Spleen (tissue), 11 donors: ENCODE measurements around the gene GNPTG. TPM values are rescaled to one million over a fixed set of nuclear protein-coding genes. Genes with fewer than 3 reads are reported as not detected.
A peak's percentile ranks its signal among the peaks of the same experiment; 100 is the strongest.

Experiments
- DNase-seq: peaks from one replicate; pipeline ENCODE4 v3.0.0-alpha.2; 2020
- H3K27ac ChIP-seq, 8 donors: fragments of 200-600 bp; sonication (generic) in 7 of 8; 1 replicate in 4 of 8; 2 replicates in 4 of 8; pipeline versions ENCODE4 v1.5.0 to v1.8.0; 2016 to 2021; ENCODE audit warnings: inconsistent platforms in 4 of 8, mild to moderate bottlenecking in 4 of 8, moderate library complexity in 1 of 8
- H3K27me3 ChIP-seq, 7 donors: fragments of 200-600 bp; sonication (generic) in 6 of 7; replicated peaks in 1 of 7; 1 replicate in 4 of 7; 2 replicates in 3 of 7; pipeline versions ENCODE4 v1.5.0 to v1.8.0; 2016 to 2021; ENCODE audit warnings: inconsistent platforms in 3 of 7, mild to moderate bottlenecking in 1 of 7
- H3K36me3 ChIP-seq, 6 donors: fragments of 200-600 bp; sonication (generic) in 5 of 6; 1 replicate in 4 of 6; 2 replicates in 2 of 6; pipeline versions ENCODE4 v1.5.0 to v1.8.0; 2016 to 2021; ENCODE audit warnings: inconsistent platforms in 2 of 6
- H3K4me1 ChIP-seq, 6 donors: fragments of 200-600 bp; sonication (generic) in 5 of 6; 1 replicate in 3 of 6; 2 replicates in 3 of 6; pipeline versions ENCODE4 v1.5.0 to v1.8.0; 2016 to 2021; ENCODE audit warnings: inconsistent platforms in 3 of 6
- H3K4me3 ChIP-seq, 8 donors: fragments of 200-600 bp; sonication (generic) in 7 of 8; 1 replicate in 4 of 8; 2 replicates in 4 of 8; pipeline versions ENCODE4 v1.5.0 to v1.8.0; 2016 to 2021; ENCODE audit warnings: inconsistent platforms in 4 of 8, mild to moderate bottlenecking in 4 of 8, moderate library complexity in 2 of 8
- H3K9me3 ChIP-seq, 8 donors: fragments of 200-600 bp; sonication (generic) in 7 of 8; 1 replicate in 4 of 8; 2 replicates in 4 of 8; pipeline versions ENCODE4 v1.5.0 to v1.8.0; 2016 to 2021; ENCODE audit warnings: inconsistent platforms in 4 of 8
- POLR2A ChIP-seq, 3 donors: fragments of 450-650 bp; IDR thresholded peaks; one replicate each; pipeline ENCODE4 v1.5.1; 2017; ENCODE audit warnings: antibody characterized with exemption in 3 of 3, mild to moderate bottlenecking in 1 of 3
- POLR2AphosphoS5 ChIP-seq, 3 donors: sonication (generic); formaldehyde crosslinking; IDR thresholded peaks; one replicate each; pipeline ENCODE4 v1.5.1; 2017; ENCODE audit warnings: antibody characterized with exemption in 3 of 3
- WGBS, 5 donors: extraction: QIAGEN DNeasy Blood & Tissue Kit in 3 of 5; methylation state at CpG; one replicate each; pipeline versions ENCODE4 v1.1.5 to v1.1.7; 2013 to 2018; 5-methylcytosine and 5-hydroxymethylcytosine counted together
- intact Hi-C: fragments of 100-400 bp; cut with DNase I; formaldehyde crosslinking; loops from one replicate; pipeline ENCODE4 v1.15.0; 2023; ENCODE audit warnings: low total_unique reads
- polyA plus RNA-seq, 3 donors: library from polyadenylated mRNA; stranded (reverse); fragments of 200-250 nt; gene quantifications; one replicate each; pipeline ENCODE4 v1.2.1, GENCODE V29; 2013
- total RNA-seq, 7 donors: library from RNA; depleted of rRNA in 3 of 7; stranded (reverse); fragments of >200 nt in 3 of 7; fragmentation: NEBNext Ultra II Directional in 4 of 7; extraction: Animal tissue kit (Norgen Biotek cat#: 25700) in 4 of 7; gene quantifications; one replicate each; pipeline versions ENCODE4 v1.1.0 to v1.2.1, GENCODE V29; 2016 to 2021
- TF ChIP-seq, protein P1 (sequence below), 11 experiments: fragments of 200-600 bp in 7 of 11; fragments of 450-650 bp in 4 of 11; sonication (generic) in 4 of 11; IDR thresholded peaks in 8 of 11; conservative IDR thresholded peaks in 3 of 11; 1 replicate in 7 of 11; 2 replicates in 4 of 11; pipeline versions ENCODE4 v1.4.0 to v1.8.0; 2016 to 2021; ENCODE audit warnings: antibody characterized with exemption in 11 of 11, inconsistent platforms in 4 of 11, mild to moderate bottlenecking in 1 of 11
- donor health status: healthy with polysubstance abuse.
- donor health status: DM: no; HTN: no; CAD: no; lungs with moderate emphysema.
- donor health status: DM: no; HTN: no; CAD: no.
- donor health status: Bipolar disorder and iron deficiency.
- donor health status: healthy.
- donor health status: DM: no; HTN: no; CAD: no.
- donor health status: DM: yes; HTN: yes; CAD: no.

The GNPTG gene
- total and polyA plus RNA-seq, 10 donors = 55.6 to 80.6 (median 65.4) TPM

DNA sequence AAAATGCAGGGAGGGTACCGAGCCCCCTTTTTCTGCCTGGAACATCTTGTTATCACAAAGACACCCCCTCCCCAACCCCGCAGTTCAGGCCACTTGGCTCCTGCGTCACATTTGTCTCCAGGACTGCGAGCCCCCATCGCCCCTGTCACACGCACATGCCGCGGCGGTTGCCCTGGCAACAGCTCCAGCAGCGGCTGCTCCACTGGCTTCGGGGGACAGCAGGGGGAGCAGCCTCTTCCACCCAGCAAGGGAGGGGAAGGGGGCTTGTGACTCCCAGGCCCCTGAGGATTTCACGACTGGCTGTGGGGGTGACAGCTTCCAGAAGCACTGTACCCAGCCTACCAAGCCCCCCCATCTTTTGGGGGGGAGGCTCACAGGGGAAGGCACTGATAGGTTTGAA lies 15.7 kb upstream of the GNPTG start:
- Histone ChIP-seq H3K27me3 (peaks cover 13 to 76% (median 47%) of the 10 kb centered on the region in 7 donors), H3K4me1 (peaks cover 27 to 64% (median 51%) of the 10 kb centered on the region in 6 donors), H3K36me3 (no peaks in the 10 kb centered on the region), H3K27ac (no peak overlapping the region), H3K4me3 (no peak overlapping the region), H3K9me3 (no peaks in the 10 kb centered on the region)
- no peak for TF ChIP-seq POLR2A (IDR thresholded peaks at IDR 0.05)
- TF ChIP-seq, protein P1, sequence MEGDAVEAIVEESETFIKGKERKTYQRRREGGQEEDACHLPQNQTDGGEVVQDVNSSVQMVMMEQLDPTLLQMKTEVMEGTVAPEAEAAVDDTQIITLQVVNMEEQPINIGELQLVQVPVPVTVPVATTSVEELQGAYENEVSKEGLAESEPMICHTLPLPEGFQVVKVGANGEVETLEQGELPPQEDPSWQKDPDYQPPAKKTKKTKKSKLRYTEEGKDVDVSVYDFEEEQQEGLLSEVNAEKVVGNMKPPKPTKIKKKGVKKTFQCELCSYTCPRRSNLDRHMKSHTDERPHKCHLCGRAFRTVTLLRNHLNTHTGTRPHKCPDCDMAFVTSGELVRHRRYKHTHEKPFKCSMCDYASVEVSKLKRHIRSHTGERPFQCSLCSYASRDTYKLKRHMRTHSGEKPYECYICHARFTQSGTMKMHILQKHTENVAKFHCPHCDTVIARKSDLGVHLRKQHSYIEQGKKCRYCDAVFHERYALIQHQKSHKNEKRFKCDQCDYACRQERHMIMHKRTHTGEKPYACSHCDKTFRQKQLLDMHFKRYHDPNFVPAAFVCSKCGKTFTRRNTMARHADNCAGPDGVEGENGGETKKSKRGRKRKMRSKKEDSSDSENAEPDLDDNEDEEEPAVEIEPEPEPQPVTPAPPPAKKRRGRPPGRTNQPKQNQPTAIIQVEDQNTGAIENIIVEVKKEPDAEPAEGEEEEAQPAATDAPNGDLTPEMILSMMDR (IDR thresholded peaks at IDR 0.05 in 8 of 11, conservative IDR thresholded peaks at IDR 0.05 in 3 of 11) = no peak
- intact Hi-C loops = no loop called here
- no peak for DNase-seq
- WGBS, 5 donors = 10 to 21% (median 13%) methylated on average over 7 to 12 of the region's 12 CpGs

DNA sequence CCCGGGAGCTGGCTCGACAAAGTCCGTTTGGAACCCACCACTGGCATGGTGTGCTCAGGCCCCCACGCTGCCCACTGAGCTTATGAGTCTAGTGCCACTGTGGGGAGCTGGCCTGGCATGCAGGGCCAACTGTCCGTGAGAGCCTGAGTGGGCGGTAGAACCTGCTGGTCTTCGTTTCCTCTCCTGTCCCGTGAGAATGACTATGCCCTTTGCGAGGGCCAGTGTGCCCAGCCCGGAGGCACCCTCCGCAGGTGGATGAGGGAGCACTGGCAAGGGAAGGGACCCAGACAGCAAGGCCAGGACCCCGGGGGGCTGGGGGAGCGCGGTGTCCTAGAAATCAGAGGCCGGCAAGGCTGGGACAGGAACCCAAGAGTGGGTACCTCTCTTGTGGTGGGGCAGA lies 15.1 kb upstream of the GNPTG start:
- H3K4me1 ChIP-seq = peaks cover 22 to 64% (median 47%) of the 10 kb centered on the region in 6 donors
- H3K36me3 ChIP-seq = no peaks in the 10 kb centered on the region
- DNase-seq = no peak
- no peak overlapping the region for H3K27ac ChIP-seq
- intact Hi-C loops = no loop called here
- no peak for TF ChIP-seq POLR2A (IDR thresholded peaks at IDR 0.05)
- H3K4me3 ChIP-seq = no peak overlapping the region
- 59 to 82% (median 68%) methylated on average over 13 to 15 of the region's 15 CpGs for WGBS, 5 donors
- no peaks in the 10 kb centered on the region for H3K9me3 ChIP-seq
- peaks cover 13 to 70% (median 42%) of the 10 kb centered on the region in 7 donors for H3K27me3 ChIP-seq

DNA sequence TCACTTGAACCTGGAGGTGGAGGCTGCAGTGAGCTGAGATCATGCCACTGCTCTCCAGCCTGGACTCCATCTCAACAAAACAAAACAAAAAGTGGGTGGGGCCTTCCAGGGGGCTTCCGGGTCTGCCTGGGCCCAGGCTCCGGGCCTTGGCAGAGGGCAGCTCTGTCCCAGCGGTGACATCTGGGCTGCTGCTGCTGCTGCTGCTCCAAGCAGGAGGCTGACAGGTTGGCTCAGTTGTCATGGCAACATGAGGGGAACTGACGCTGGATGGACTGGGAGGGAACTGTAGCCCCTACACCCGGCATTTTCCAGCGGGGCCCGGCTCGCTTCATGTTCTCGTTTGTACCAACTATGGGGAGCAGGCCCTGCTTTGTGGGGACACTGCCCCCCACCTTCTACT lies 14.2 kb upstream of the GNPTG start:
- H3K36me3 ChIP-seq = no peaks in the 10 kb centered on the region
- intact Hi-C loops = no loop called here
- peaks cover 13 to 62% (median 35%) of the 10 kb centered on the region in 7 donors for H3K27me3 ChIP-seq
- H3K9me3 ChIP-seq = no peaks in the 10 kb centered on the region
- 53 to 59% (median 57%) methylated on average over 9 of the region's 9 CpGs for whole genome bisulfite sequencing, 5 donors
- no peak overlapping the region for H3K27ac ChIP-seq
- H3K4me1 ChIP-seq = peaks cover 19 to 64% (median 47%) of the 10 kb centered on the region in 6 donors
- DNase-seq = no peak
- H3K4me3 ChIP-seq = no peak overlapping the region
- TF ChIP-seq POLR2AphosphoS5 (IDR thresholded peaks at IDR 0.05) (no peak), POLR2A (IDR thresholded peaks at IDR 0.05) (no peak)
- TF ChIP-seq, protein P1 (IDR thresholded peaks at IDR 0.05 in 8 of 11, conservative IDR thresholded peaks at IDR 0.05 in 3 of 11) = no peak

DNA sequence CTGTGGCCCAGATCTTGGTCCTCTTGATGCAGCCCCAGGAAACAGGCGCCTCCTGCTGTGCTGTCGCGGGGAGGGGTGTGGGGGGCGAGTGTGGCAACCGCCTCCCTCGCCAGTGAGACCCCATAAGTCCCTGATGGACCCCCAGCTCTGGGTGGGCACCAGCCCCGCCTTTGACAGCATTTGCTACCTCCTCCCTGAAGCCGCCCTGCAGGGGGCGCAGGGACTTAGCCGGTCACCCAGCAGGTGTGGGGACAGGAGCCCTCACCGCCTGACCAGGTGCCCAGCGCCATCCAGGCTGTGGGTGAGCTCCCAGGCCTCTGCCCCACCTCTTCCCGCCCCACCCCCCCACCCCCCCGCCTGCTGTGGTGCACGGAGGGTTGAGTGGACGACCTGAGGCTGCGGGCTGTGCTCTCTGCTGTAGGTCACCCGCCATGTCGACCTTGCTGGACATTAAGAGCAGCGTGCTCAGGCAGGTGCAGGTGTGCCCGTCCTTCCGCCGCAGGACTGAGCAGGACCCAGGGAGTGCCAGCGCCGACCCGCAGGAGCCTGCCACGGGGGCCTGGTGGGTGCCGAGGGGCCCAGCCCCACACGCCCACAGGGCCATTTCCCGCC lies 13.5 kb upstream of the GNPTG start:
- no peak for TF ChIP-seq POLR2A (IDR thresholded peaks at IDR 0.05)
- TF ChIP-seq, protein P1 (IDR thresholded peaks at IDR 0.05 in 8 of 11, conservative IDR thresholded peaks at IDR 0.05 in 3 of 11) = peak in 7 of 11 experiments; percentile 12 to 56 (median 46)
- Histone ChIP-seq H3K4me1 (peaks cover 13 to 64% (median 47%) of the 10 kb centered on the region in 6 donors), H3K4me3 (no peak overlapping the region), H3K36me3 (no peaks in the 10 kb centered on the region), H3K9me3 (no peaks in the 10 kb centered on the region), H3K27me3 (peaks cover 7 to 54% (median 27%) of the 10 kb centered on the region in 7 donors), H3K27ac (no peak overlapping the region)
- intact Hi-C loops = no loop called here
- no peak for DNase-seq
- WGBS, 5 donors = 51 to 68% (median 58%) methylated on average over 13 to 30 of the region's 30 CpGs; no CpG with 5 or more reads in 1 of the 5 donors
